Activated CD4-positive, alpha-beta T cell treated with anti-CD3 and anti-CD28 coated beads, Interleukin-10, Interleukin-2, amounts not matched to agents 100 ng/mL and 50 ng/mL, durations not matched to agents 16 hours and 8 hours (primary cell): Measurements from ENCODE around the gene PYGM.
A peak's percentile ranks its signal among the peaks of the same experiment; 100 is the strongest.

ENCODE experiments used
- DNase-seq: peaks from one replicate; pipeline ENCODE4 v3.0.0-alpha.2; 2020

Gene PYGM

GRCh38 chr11:64759722-64760719, at the start of gene PYGM:
PYGM (minus strand) TSS chr11:64759974; CDS start chr11:64759898, 76 bp downstream.
- DNase-seq, result no peak

- no peak for DNase-seq
These were observed 45.7 kb upstream of the PYGM start for GRCh38 chr11:64805481-64805880.

- no peak for DNase-seq
These were observed 44.8 kb upstream of the PYGM start for GRCh38 chr11:64804346-64805210.

- DNase-seq, result no peak
These were observed 44.1 kb upstream of the PYGM start for GRCh38 chr11:64803846-64804345.

- peak; percentile 91 for DNase-seq
These were observed 43.5 kb upstream of the PYGM start, which contains the start of gene MAP4K2 for GRCh38 chr11:64803158-64803845. MAP4K2 (minus strand) TSS chr11:64803214; CDS start chr11:64803149, 65 bp downstream.

GRCh38 chr11:64802370-64803157, 42.8 kb upstream of the PYGM start:
- peak; percentile 56 for DNase-seq

GRCh38 chr11:64801561-64802369, 42.0 kb upstream of the PYGM start:
- peak; percentile 18 for DNase-seq

GRCh38 chr11:64801158-64801464, 41.3 kb upstream of the PYGM start:
- no peak for DNase-seq

- DNase-seq, result no peak
These were observed 40.8 kb upstream of the PYGM start for GRCh38 chr11:64800303-64801157.

- no peak for DNase-seq
These were observed 40.0 kb upstream of the PYGM start for GRCh38 chr11:64799623-64800302.

GRCh38 chr11:64799256-64799622, 39.5 kb upstream of the PYGM start:
- no peak for DNase-seq

- DNase-seq, result no peak
These were observed 37.2 kb upstream of the PYGM start for GRCh38 chr11:64796757-64797541.

- no peak for DNase-seq
These were observed 36.4 kb upstream of the PYGM start for GRCh38 chr11:64796047-64796756.

GRCh38 chr11:64794526-64794925, 34.8 kb upstream of the PYGM start:
- DNase-seq, result no peak

- DNase-seq, result no peak
These were observed 33.7 kb upstream of the PYGM start for GRCh38 chr11:64793271-64794160.

- no peak for DNase-seq
These were observed 32.7 kb upstream of the PYGM start for GRCh38 chr11:64792482-64792881.

GRCh38 chr11:64791781-64792291, 32.1 kb upstream of the PYGM start:
- no peak for DNase-seq
